HG03097 (cell line): ENCODE data around the gene MANSC4.

Experiments
- ATAC-seq: cut with Tn5 transposase; IDR thresholded peaks from one replicate; pipeline ENCODE4 v1.9.1; 2021; ENCODE audit not compliant: unreplicated experiment, low FRiP score

Gene MANSC4

GRCh38 chr12:27801630-27802029 is 21.6 kb upstream of the MANSC4 start:
- no peak for ATAC-seq

DNA sequence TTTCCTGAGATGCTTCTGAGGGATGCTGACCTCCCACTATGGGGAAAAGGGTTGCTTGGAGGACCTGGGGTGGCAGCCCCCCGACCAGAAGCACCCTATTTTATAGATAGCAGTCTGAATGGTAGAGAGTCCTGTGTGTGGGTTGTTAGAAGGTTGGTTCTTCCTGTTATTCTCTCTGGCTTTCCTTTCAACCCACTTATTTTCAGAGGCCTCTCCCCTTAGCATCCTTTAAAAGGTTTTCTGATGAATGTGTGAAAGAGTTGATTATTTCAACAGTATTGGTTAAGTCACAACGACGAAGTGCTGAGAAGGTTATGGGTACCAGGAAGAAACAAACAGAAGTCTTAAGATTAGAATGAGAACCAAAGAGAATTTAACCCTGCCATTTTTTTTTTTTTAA is 20.8 kb upstream of the MANSC4 start:
- no peak for ATAC-seq

- ATAC-seq = no peak
These were observed 17.4 kb upstream of the MANSC4 start for GRCh38 chr12:27797301-27798025.

DNA sequence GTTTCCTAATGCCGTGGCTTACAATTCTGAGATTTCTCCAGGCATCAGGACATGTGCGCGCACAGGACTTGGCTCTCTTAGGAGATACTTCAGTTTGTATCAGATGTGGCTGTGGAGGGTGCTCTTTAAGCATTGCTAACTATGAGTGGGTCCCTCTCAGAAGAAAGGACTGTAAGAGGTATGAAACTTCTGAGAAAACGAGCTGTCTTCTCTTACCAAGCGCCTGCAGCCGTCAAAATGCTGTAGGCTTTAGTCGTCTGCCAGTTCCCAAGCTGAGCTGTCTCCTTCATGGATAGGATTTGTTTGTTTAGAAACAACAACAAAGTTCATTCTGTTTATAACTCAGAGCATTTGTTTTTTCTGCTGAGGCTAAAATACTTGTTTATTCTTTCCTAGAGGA is 16.1 kb upstream of the MANSC4 start:
- ATAC-seq = no peak

DNA sequence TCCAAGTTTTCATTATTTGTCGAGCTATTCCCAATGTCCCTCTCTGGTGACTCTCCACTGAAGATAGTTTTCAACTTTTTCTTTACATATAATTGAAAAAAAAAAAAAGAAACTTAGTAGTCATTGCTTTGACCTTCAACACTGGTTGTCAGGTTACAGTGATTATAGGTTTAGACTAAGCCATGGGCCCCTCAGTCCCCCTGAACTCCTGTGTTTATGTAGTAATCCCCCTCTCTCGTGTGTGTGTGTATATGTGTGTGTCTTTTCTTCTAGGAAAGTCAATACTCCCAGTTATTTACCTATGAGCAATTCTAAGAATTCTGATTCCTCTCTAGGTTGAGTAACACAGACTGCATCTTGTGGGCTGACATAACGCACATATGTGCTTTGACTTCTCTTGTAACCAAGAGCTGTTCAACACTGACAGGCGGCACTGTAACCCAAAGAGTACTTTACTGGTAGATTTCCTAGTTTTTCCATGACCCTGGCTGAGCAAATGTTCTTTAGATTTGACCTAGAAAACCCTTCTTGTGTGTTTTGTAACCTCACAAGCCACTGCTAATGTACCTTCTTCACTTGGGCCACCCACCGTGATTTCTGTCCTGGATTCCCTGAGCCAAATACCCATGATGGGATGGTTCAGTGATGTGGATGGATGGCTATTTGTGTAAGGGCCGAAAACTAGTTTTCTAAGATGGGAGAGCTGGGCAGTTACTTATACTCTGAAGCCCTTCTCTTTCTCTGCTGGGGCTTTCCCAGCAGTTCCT is 15.0 kb upstream of the MANSC4 start:
- ATAC-seq = no peak

GRCh38 chr12:27790179-27790578 is 10.1 kb upstream of the MANSC4 start:
- no peak for ATAC-seq

GRCh38 chr12:27787559-27787958 is 7.5 kb upstream of the MANSC4 start:
- ATAC-seq = no peak

DNA sequence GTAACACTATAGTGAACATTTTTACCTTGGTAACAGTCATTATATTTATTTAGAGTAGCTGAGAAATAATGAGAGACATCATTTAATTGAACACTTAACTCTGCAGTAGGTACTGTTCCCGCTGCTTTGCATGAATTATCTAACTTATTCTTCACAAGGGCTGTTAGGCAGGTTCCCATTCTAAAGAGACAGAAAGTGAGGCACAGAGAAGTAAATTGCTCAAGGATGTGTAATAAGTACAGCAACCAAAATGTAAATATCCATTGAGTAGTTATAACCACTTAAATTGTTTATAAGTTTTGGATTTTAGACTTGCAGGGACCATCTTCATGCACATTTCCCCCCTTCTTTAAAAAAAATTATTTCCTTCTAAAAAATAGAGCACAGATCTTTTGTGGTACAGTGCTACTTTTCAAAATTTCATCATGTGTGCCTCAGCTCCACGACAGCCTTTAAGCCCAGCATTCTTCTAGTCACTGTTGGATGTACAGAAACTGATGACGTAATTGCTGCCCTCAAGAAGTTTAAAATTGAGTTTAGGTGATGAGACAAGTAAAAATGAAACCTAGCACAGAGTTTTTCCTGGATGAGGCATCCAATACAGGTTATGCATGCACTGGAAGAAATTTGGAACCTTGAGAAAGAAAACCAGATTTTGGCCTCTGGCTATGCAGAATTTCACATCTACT is 6.0 kb upstream of the MANSC4 start:
- ATAC-seq = no peak

DNA sequence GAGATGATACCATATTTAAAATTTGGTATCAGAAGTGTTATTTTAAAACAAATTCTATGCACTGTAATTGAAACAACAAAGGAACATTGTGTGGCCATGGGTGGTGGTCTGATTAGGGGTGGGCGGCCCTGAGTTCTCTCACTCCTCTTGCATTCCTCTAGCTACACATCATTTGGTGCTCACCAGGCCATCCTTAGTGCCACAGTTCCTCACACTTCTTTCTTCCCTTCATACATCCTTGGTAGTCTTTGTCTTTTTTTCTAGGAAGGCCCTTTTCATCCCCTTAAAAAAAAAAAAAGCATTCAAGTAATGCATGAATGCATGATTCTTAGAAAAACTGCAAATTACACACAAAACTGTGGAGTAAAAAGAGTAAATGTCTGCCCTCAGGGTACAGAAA is 2.4 kb upstream of the MANSC4 start:
- no peak for ATAC-seq

- no peak for ATAC-seq
These were observed 1.6 kb upstream of the MANSC4 start for GRCh38 chr12:27781680-27782079.

DNA sequence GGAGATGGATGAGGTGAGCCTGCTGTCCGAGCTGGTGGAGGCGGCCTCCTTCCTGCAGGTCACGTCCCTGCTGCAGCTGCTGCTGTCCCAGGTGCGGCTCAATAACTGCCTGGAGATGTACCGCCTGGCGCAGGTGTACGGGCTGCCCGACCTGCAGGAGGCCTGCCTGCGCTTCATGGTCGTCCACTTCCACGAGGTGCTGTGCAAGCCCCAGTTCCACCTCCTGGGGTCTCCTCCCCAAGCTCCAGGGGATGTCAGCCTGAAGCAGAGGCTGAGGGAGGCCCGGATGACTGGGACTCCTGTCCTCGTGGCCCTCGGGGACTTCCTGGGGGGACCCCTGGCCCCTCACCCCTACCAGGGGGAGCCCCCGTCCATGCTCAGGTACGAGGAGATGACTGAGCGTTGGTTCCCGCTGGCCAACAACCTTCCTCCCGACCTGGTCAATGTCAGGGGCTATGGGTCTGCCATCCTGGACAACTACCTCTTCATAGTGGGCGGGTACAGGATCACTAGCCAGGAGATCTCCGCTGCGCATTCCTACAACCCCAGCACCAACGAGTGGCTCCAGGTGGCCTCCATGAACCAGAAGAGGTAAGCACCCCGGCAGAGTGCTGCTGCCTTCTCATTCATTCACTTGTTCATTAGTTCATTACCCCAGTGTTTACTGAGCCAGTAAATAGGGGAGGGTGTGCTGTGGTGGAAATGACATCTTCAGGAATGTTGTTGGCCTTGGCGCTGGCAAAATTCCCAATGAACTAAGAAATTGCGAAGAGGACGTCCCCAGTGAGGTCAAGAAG is 774 bp upstream of the MANSC4 start:
- ATAC-seq = peak; percentile 29

- peak; percentile 6 for ATAC-seq
These were observed 568 bp downstream of the MANSC4 start for GRCh38 chr12:27779416-27779919.

- no peak for ATAC-seq
These were observed 1.8 kb downstream of the MANSC4 start for GRCh38 chr12:27778206-27778605.

DNA sequence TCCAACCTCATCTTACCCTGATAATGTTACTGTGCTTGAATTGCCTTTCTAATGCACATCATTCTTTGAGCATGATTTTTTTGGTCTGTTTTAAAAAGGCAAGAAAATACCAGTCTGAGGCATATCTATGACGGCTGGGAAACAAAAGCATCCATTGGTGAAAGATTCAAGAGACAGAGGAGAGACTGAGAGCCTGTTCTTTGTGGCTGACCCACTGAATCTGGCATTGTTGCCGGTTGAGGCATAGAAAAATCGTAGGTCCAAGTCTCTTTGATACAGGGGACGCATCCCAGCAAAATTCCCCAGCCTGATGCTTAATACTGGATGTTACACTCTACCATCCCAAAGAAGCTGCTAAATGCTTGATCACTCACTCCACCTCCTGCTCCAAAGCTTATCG is 2.9 kb downstream of the MANSC4 start:
- no peak for ATAC-seq

- no peak for ATAC-seq
These were observed 7.5 kb downstream of the MANSC4 start for GRCh38 chr12:27772328-27773049.

DNA sequence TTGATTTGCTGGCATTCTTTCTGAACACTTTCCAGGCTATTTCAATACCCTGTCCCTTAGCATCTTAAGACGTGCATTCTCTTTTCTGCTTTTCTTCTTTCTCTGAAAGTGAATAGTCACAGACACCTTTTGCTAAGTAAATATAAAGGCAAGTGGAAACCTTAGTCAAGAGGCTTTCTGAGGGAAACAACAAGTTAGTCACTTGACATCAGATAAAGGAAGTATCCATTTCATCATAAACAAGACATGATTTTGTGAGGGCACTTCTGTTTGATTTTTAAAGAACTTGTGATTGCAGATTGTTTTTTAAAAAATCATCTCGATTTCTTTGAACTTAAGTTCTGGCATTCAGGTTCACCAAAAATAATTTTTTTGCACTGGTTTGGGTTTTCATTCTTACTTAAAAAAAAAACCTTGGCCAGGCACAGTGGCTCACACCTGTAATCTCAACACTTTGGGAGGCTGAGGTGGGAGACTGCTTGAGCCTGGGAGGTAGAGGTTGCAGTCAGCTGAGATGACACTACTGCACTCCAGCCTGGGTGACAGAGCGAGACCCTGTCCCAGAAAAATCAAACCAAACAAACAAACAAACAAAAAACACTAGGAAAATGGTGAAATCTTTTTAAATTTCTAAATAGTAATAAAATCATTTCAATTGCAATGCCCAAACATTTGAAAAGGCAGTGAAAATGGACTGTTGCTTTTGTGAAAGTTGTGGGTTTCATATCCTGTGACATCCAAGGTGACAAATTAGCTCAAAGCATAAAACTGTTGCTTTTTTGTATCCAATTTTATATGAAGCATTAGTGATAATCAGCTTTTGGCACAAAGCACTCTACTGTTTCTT is 8.3 kb downstream of the MANSC4 start:
- ATAC-seq = no peak

DNA sequence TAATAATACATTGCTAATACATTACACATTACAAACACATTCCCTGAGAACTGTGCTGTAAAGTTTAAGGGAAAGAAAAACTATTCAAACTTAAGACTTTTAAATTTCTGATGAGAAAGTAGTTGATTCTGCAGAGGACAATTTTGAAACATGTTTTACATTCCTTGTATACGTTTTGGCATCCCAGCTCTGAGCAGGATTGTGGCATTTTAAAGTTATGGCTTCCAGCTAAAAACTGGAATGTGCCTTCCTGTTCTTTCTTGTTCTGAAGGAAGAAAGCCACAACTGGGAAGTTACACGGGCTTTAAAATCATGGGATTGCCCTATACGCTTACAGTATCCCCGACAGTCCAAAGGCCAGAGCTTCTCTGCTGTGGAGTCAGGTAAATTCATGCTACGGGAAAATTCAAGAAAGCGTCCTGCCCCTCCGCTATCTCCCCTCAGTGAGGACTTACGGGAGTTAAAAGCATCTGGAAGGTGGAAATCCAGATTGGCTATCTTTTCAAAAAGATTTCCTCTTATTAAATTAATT is 10.8 kb downstream of the MANSC4 start:
- no peak for ATAC-seq

- no peak for ATAC-seq
These were observed 13.4 kb downstream of the MANSC4 start for GRCh38 chr12:27766587-27766986.

- ATAC-seq = no peak
These were observed 17.3 kb downstream of the MANSC4 start for GRCh38 chr12:27762757-27763156.
